Measurements from ENCODE around the gene BYSL.

Gene BYSL

DNA sequence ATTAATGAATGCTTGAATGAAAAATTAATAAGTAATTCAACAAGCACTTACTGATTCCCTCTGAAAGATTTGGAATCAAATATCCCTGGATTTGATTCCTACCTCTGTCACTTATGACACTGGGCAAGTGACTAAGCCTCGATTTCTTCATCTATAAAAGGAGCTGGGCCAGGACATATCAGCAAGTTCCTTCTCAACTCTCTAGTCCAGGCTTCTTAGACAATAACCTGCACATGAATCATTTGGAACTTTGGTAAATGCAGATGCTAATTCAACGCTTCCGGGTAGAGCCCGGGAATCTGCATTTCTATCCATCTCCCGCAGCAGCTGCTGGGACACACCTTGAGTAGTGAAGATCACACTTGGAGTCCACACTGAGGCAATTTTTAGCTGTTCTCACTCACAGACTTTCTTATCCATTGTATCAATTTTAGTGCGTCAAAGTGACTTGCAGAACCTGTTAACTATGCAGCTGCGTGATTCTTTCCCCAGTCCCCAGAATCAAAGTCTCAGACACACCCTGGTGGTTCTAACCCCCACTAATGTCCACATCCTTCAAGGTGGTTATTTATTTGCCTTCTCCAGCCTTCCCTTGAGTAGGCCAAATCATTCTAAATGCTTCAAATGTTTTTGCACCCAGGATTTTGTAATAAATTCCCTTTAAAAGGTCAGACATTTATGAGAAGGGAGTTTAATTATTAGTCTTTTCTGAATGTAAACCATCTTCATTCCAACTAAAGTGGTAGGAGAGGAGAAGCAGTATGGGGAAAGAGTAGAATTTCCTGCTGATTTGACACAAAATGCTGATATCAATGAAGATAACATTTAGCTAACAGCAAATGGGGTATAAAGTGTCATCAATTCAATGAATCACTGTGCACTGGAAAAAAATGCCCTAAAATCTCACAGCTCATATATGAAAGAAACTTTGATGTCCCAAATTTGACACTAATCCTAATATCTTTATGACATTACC lies 46.3 kb downstream of the BYSL start:
- Histone ChIP-seq H4K20me1 (ENCODE audit: control insufficient read depth, insufficient read depth, low read depth, low read length) (no peaks in the 10 kb centered on the region), H3K27me3 (ENCODE audit: control insufficient read depth, low read length) (no peaks in the 10 kb centered on the region), H3K9me3 (ENCODE audit: control insufficient read depth, insufficient read depth, low read length) (no peaks in the 10 kb centered on the region), H3K4me2 (ENCODE audit: low read length) (no peak overlapping the region), H3K27ac (ENCODE audit: low read depth, low read length) (no peak overlapping the region), H3K36me3 (ENCODE audit: control insufficient read depth, low read length) (no peaks in the 10 kb centered on the region), H3K4me1 (ENCODE audit: control insufficient read depth, low read length) (peaks cover 14% of the 10 kb centered on the region), H3F3A (ENCODE audit: control insufficient read depth, insufficient read depth) (no peaks in the 10 kb centered on the region), H3K4me3 (ENCODE audit: low read length) (no peak overlapping the region), H3K79me2 (ENCODE audit: control insufficient read depth, low read length) (no peaks in the 10 kb centered on the region), H3K9me2 (replicated peaks; ENCODE audit: control insufficient read depth, low read length) (no peaks in the 10 kb centered on the region)
- no peak for TF ChIP-seq EZH2phosphoT487 (IDR thresholded peaks at IDR 0.05; ENCODE audit: borderline replicate concordance, low read length)
- TF ChIP-seq CTCF (IDR thresholded peaks at IDR 0.05; ENCODE audit: low read depth, low read length, poor library complexity, severe bottlenecking) = no peak

GRCh38 chr6:41970436-41970846 lies 49.1 kb downstream of the BYSL start:
- TF ChIP-seq EZH2phosphoT487 (IDR thresholded peaks at IDR 0.05; ENCODE audit: borderline replicate concordance, low read length) = no peak
- Histone ChIP-seq H4K20me1 (ENCODE audit: control insufficient read depth, insufficient read depth, low read depth, low read length) (no peaks in the 10 kb centered on the region), H3K79me2 (ENCODE audit: control insufficient read depth, low read length) (no peaks in the 10 kb centered on the region), H3K27me3 (ENCODE audit: control insufficient read depth, low read length) (no peaks in the 10 kb centered on the region), H3K4me2 (ENCODE audit: low read length) (peak overlapping the region; percentile 49), H3K9me2 (replicated peaks; ENCODE audit: control insufficient read depth, low read length) (no peaks in the 10 kb centered on the region), H3K9me3 (ENCODE audit: control insufficient read depth, insufficient read depth, low read length) (no peaks in the 10 kb centered on the region), H3K4me3 (ENCODE audit: low read length) (peak overlapping the region; percentile 13; the same call in 1 of the 2 replicates), H3F3A (ENCODE audit: control insufficient read depth, insufficient read depth) (no peaks in the 10 kb centered on the region), H3K4me1 (ENCODE audit: control insufficient read depth, low read length) (peaks cover 39% of the 10 kb centered on the region), H3K36me3 (ENCODE audit: control insufficient read depth, low read length) (no peaks in the 10 kb centered on the region), H3K27ac (ENCODE audit: low read depth, low read length) (peak overlapping the region; percentile 3; the same call in 1 of the 2 replicates)

DNA sequence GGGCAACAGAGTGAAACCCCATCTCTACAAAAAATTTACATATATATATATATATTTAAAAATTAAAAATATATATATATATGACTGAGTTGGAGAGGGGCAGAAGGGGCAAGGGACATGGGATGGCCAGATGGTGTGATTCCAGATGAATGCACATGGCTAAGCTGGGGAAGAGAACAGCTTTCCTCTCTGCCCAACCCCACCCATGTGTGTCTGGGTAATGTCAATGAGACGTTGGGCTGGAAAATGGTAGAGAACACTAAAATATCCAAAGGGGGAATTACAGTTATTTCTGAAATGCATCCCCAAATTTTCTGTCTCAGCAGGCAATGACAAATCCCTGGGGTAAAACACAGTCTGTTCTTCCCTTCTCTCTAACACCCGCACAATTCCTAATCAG lies 51.5 kb downstream of the BYSL start:
- Histone ChIP-seq H3K79me2 (ENCODE audit: control insufficient read depth, low read length) (no peaks in the 10 kb centered on the region), H3K27ac (ENCODE audit: low read depth, low read length) (no peak overlapping the region), H3K4me1 (ENCODE audit: control insufficient read depth, low read length) (peaks cover 63% of the 10 kb centered on the region), H3K9me2 (replicated peaks; ENCODE audit: control insufficient read depth, low read length) (no peaks in the 10 kb centered on the region), H4K20me1 (ENCODE audit: control insufficient read depth, insufficient read depth, low read depth, low read length) (no peaks in the 10 kb centered on the region), H3K4me2 (ENCODE audit: low read length) (no peak overlapping the region), H3K27me3 (ENCODE audit: control insufficient read depth, low read length) (no peaks in the 10 kb centered on the region), H3K9me3 (ENCODE audit: control insufficient read depth, insufficient read depth, low read length) (no peaks in the 10 kb centered on the region), H3F3A (ENCODE audit: control insufficient read depth, insufficient read depth) (no peaks in the 10 kb centered on the region), H3K36me3 (ENCODE audit: control insufficient read depth, low read length) (no peaks in the 10 kb centered on the region), H3K4me3 (ENCODE audit: low read length) (no peak overlapping the region)
- no peak for TF ChIP-seq EZH2phosphoT487 (IDR thresholded peaks at IDR 0.05; ENCODE audit: borderline replicate concordance, low read length)
- no peak for TF ChIP-seq CTCF (IDR thresholded peaks at IDR 0.05; ENCODE audit: low read depth, low read length, poor library complexity, severe bottlenecking)

- no peaks in the 10 kb centered on the region for H3K27me3 ChIP-seq (ENCODE audit: control insufficient read depth, low read length)
- no peaks in the 10 kb centered on the region for H3K79me2 ChIP-seq (ENCODE audit: control insufficient read depth, low read length)
- H3K36me3 ChIP-seq (ENCODE audit: control insufficient read depth, low read length) = no peaks in the 10 kb centered on the region
- peaks cover 63% of the 10 kb centered on the region for H3K4me1 ChIP-seq (ENCODE audit: control insufficient read depth, low read length)
- H3K9me3 ChIP-seq (ENCODE audit: control insufficient read depth, insufficient read depth, low read length) = no peaks in the 10 kb centered on the region
- TF ChIP-seq EZH2phosphoT487 (IDR thresholded peaks at IDR 0.05; ENCODE audit: borderline replicate concordance, low read length) (no peak), CTCF (IDR thresholded peaks at IDR 0.05; ENCODE audit: low read depth, low read length, poor library complexity, severe bottlenecking) (no peak)
- H3K4me2 ChIP-seq (ENCODE audit: low read length) = no peak overlapping the region
- no peak overlapping the region for H3K27ac ChIP-seq (ENCODE audit: low read depth, low read length)
- H3K4me3 ChIP-seq (ENCODE audit: low read length) = no peak overlapping the region
- no peaks in the 10 kb centered on the region for H3K9me2 ChIP-seq (replicated peaks; ENCODE audit: control insufficient read depth, low read length)
- no peaks in the 10 kb centered on the region for H3F3A ChIP-seq (ENCODE audit: control insufficient read depth, insufficient read depth)
- no peaks in the 10 kb centered on the region for H4K20me1 ChIP-seq (ENCODE audit: control insufficient read depth, insufficient read depth, low read depth, low read length)
These were observed 53.1 kb downstream of the BYSL start for GRCh38 chr6:41974281-41974825.
